Esophagus muscularis mucosa (tissue), 4 donors: ENCODE results near the gene CREM.

Experiments
- CTCF ChIP-seq, 3 experiments: fragments of 200-600 bp in 2 of 3; fragments of 450-650 bp in 1 of 3; sonication (generic) in 2 of 3; IDR thresholded peaks; one replicate each; pipeline ENCODE4 v1.5.1; 2017 to 2019; ENCODE audit warnings: antibody characterized with exemption in 3 of 3, mild to moderate bottlenecking in 2 of 3, moderate library complexity in 1 of 3
- EP300 ChIP-seq: sonication (generic); formaldehyde crosslinking; IDR thresholded peaks from one replicate; pipeline ENCODE4 v1.6.1; 2017; ENCODE audit warnings: antibody characterized with exemption
- POLR2A ChIP-seq: fragments of 450-650 bp; IDR thresholded peaks from one replicate; pipeline ENCODE4 v1.6.1; 2017; ENCODE audit warnings: antibody characterized with exemption, moderate library complexity, mild to moderate bottlenecking, low read depth

GRCh38 chr10:35132727-35133126 lies 6.1 kb downstream of the CREM start:
- TF ChIP-seq CTCF (IDR thresholded peaks at IDR 0.05), result no peak
- no peak for TF ChIP-seq EP300
- TF ChIP-seq POLR2A, result no peak
